Gastrocnemius medialis (tissue), 4 donors: ENCODE data around the gene ATP10A.

Experiments used
- POLR2A ChIP-seq, 2 donors: fragments of 450-650 bp; IDR thresholded peaks; one replicate each; pipeline ENCODE4 v1.6.1; 2017; ENCODE audit warnings: antibody characterized with exemption in 2 of 2, mild to moderate bottlenecking in 2 of 2, moderate library complexity in 2 of 2
- TF ChIP-seq, protein P1 (sequence below), 5 experiments: fragments of 450-650 bp in 3 of 5; fragments of 200-600 bp in 2 of 5; sonication (generic) in 2 of 5; IDR thresholded peaks in 4 of 5; conservative IDR thresholded peaks in 1 of 5; 1 replicate in 4 of 5; 2 replicates in 1 of 5; pipeline ENCODE4 v1.5.1; 2016 to 2019; ENCODE audit warnings: antibody characterized with exemption in 5 of 5, mild to moderate bottlenecking in 3 of 5, moderate library complexity in 3 of 5

DNA sequence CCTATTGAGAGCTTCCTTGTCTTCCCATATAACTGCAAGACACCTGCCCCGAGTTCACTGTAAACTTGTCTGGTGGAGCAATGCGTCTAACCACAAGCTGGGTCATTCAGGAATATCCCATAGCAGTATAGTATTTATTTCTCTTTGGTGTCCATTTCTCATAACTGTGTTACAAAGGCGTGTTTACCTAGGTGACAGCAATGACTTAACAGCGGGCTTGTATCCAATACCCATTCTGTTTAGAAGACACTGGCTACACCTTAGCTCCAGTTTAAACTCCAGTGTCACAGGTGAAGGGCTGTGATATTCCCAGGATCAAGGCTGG is 24.3 kb downstream of the ATP10A start:
- TF ChIP-seq, protein P1, sequence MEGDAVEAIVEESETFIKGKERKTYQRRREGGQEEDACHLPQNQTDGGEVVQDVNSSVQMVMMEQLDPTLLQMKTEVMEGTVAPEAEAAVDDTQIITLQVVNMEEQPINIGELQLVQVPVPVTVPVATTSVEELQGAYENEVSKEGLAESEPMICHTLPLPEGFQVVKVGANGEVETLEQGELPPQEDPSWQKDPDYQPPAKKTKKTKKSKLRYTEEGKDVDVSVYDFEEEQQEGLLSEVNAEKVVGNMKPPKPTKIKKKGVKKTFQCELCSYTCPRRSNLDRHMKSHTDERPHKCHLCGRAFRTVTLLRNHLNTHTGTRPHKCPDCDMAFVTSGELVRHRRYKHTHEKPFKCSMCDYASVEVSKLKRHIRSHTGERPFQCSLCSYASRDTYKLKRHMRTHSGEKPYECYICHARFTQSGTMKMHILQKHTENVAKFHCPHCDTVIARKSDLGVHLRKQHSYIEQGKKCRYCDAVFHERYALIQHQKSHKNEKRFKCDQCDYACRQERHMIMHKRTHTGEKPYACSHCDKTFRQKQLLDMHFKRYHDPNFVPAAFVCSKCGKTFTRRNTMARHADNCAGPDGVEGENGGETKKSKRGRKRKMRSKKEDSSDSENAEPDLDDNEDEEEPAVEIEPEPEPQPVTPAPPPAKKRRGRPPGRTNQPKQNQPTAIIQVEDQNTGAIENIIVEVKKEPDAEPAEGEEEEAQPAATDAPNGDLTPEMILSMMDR (IDR thresholded peaks at IDR 0.05 in 4 of 5, conservative IDR thresholded peaks at IDR 0.05 in 1 of 5) = no peak
- no peak for TF ChIP-seq POLR2A (IDR thresholded peaks at IDR 0.05)
